HG02678 (cell line): ENCODE data around the gene GAB2.

Experiments used
- ATAC-seq: cut with Tn5 transposase; IDR thresholded peaks from one replicate; pipeline ENCODE4 v1.9.1; 2021; ENCODE audit warnings: mild to moderate bottlenecking, moderate library complexity; ENCODE audit not compliant: unreplicated experiment

The GAB2 gene

DNA sequence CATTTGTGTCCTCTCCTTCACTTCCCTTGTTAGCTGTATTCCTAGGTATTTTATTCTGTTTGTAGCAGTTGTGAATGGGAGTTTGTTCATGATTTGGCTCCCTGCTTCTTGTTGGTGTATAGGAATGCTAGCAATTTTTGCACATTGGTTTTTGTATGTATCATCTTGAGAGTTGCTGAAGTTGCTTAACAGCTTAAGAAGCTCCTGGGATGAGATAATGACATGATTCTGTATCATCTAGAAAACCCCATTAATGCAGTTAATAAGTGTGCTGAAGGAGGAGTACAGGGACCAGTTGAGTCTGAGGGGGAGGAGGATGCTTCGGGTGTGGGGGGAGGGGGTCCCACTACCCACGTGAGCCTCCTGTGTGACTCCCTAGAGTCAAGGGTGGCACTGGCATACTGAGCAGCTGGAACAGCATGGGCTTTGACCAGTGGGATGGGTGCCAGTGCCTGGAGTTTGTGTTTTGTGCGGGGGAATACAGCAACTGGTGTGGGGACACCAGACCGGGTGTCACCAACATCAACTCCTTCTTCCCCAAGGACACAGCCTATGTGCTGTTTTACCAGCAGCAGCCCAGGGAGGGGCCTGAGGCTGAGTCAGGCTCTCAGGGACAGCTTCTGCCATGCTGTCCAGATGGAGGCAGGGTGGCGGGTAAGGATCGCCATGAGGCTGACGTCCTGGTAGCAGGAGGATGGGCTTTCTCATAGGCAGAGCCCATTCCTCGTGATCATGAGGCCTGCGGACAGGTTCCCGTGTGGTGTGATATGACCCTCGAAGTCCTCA lies 204.8 kb downstream of the GAB2 start:
- ATAC-seq: no peak

DNA sequence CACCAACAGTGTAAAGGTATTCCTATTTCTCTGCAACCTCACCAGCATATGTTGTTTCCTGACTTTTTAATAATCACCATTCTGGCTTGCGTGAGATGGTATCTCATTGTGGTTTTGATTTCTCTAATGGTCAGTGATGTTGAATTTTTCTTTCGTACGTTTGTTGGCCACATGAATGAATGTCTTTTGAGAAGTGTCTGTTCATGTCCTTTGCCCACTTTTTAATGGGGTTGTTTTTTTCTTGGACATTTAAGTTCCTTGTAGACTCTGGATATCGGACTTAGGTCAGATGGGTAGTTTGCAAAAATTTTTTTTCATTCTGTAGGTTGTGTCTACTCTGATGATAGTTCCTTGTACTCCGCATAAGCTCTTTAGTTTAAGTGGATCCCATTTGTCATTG lies 206.1 kb downstream of the GAB2 start:
- ATAC-seq: no peak

DNA sequence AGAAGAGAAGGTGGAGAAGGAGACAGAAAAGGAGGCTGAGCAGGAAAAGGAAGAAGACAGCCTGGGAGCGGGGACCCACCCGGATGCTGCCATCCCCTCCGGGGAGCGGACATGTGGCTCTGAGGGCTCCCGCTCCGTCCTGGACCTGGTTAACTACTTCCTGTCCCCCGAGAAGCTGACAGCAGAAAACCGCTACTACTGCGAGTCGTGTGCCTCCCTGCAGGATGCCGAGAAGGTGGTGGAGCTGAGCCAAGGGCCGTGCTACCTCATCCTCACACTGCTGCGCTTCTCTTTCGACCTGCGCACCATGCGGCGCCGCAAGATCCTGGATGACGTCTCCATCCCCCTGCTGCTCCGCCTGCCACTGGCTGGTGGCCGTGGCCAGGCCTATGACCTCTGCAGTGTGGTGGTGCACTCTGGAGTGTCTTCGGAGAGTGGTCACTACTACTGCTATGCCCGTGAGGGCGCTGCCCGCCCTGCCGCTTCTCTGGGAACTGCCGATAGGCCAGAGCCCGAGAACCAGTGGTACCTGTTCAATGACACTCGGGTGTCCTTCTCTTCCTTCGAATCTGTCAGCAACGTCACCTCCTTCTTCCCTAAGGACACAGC lies 207.5 kb downstream of the GAB2 start:
- ATAC-seq: no peak

DNA sequence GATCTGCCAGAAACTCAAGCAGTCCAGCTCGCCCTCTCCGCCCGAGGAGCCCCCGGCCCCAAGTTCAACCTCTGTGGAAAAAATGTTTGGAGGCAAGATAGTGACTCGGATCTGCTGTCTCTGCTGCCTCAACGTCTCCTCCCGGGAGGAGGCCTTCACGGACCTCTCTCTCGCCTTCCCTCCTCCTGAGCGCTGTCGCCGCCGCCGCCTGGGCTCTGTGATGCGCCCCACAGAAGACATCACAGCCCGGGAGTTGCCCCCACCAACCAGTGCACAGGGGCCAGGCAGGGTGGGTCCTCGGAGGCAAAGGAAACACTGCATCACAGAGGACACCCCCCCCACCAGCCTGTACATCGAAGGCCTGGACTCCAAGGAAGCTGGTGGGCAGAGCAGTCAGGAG lies 208.1 kb downstream of the GAB2 start:
- no peak for ATAC-seq

DNA sequence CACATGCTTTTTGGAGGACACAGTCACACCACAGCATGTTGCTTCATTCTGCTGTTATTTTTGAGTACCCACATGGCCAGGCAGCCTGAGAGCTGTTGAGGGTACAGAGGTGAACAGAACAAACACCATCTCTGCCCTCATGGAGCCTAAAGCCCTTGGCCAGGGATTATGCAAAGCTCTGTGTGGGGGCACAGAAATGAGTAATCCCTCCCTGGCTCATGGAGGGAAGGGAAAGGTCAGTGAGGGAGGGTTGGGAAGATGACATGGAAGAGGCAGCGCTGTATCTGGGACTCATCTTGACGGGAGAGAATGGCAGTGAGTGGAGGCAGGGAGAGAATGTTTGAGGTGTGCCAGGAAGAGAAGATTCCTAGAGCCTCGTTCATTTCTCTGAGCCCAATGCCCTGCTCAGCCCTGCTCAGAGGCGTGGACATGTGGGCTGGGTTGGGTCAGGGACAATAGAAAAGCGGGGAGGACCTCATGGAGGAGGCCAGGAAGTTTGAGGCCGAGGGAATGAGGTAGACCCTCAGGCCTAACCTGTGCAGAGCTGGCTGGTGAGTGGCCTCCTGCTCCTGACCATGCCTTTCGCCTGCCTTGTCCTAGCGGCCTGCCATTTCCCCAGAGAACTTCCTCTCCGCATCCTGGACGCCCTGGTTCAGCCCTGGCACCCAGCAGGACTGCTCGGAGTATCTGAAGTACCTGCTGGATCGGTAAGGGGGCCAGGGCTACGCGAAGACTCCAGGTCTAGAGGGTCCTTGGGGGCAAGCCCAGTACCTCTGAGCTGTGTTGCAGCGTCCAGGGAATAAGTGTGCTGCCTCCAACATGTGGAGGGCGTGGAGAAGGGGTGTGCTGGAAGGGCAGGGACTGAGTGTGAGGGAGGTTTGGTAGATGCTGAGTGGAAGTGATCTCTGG lies 209.1 kb downstream of the GAB2 start:
- ATAC-seq: no peak

DNA sequence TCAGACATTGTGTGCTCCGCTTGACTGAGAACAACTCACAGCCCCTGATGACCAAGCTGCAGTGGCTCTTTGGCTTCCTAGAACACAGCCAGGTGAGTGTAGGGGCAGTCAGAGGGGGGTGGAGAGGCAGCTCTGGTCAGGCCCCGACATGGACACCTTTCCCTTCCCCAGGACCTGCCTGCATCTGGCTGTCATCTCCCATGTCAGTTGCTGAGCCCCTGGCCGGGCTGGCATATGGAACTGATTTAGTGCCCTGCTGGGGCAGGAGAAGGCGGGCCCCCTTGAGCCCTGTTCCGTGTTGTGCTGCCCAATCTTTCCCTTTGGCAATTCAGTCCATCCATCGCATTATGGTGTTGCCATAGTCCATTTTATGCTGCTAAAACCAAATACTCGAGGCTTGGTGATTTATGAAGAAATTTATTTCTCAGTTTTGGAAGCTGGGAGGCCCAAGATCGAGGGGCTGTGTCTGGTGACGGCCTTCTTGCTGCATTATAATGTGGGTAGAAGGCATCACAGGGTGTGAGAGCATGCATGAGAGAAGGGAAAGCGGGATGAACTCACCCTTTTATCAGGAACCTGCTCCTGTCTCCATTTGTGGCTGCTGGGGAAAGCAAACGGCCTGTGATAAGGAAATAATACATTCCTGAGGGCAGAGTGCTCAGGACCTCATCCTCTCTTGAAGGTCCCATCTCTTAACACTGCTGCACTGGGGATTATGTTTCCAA lies 209.9 kb downstream of the GAB2 start:
- ATAC-seq: no peak

DNA sequence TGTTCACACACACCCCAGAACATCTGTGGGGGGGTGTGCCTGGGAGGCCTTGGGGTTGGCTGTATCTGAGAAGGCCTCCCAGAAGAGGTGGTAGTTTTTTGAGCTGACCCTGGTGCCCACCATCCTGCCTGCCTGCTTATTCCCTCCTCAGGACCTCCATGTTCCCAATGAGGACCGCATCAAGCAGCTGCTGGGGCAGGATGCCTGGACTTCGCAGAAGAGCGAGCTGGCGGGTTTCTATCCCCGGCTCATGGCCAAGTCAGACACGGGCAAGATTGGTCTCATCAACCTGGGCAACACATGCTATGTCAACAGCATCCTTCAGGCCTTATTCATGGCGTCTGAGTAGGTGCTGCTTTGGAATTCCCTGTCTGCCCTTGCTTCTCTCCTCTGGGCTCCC lies 211.9 kb downstream of the GAB2 start:
- no peak for ATAC-seq

DNA sequence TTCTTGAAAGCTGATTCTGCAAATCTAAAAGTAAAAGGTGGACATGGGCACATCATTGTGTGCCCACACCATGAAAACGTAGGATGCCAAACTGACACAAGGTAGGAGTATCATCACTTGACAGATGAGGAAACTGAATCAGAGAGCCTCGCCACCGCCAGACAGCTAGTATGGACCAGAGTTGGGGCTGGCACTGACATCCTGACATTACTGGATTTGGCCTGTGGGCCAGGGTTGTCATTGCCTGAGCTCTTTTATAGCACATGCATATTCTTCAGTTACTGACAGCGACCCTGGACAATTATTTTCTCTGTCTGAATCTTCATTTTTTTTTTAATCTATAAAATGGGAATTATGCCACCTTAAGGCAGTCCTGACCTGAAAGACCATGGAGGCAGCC lies 212.4 kb downstream of the GAB2 start:
- ATAC-seq: no peak

DNA sequence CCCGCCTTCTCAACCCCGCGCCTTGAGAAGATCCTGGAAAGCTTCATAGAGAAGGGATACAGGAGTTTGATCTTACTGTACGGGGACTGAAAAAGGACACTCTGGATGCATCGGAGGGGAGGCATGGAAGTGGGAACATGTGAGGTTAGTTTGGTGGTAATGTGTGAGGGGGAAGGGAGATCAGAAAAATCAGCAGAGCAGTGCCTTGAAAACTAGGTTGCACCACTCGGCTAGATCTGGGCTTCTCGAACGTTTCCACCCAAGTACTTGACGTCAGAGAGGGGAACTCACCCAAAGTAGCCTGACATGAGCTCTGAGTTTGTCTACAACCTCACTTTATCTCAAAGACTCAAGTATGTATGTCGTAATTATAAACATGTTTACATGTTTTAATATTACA lies 214.4 kb downstream of the GAB2 start:
- ATAC-seq: no peak

DNA sequence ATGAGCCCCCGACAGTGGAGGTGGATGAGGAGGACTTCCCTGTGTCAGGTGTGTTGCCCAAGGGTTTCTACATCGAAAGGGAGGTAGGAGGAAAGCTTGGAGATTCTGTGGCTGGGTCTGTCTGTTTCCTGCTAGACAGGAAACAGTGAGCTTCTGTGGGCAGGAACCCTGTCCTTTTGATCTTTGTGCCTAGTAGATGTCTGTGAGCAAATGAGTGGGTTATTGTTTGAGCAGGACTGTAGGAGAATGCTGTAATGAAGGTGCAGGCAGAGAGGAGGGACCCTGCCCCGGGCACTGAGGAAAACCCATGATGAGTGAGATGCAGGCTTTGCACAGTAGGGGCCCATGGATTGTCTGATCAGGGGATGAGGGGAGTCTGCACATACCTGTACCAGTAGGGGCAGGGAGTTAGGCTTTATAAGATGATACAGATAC lies 214.9 kb downstream of the GAB2 start:
- peak; percentile 53 for ATAC-seq

DNA sequence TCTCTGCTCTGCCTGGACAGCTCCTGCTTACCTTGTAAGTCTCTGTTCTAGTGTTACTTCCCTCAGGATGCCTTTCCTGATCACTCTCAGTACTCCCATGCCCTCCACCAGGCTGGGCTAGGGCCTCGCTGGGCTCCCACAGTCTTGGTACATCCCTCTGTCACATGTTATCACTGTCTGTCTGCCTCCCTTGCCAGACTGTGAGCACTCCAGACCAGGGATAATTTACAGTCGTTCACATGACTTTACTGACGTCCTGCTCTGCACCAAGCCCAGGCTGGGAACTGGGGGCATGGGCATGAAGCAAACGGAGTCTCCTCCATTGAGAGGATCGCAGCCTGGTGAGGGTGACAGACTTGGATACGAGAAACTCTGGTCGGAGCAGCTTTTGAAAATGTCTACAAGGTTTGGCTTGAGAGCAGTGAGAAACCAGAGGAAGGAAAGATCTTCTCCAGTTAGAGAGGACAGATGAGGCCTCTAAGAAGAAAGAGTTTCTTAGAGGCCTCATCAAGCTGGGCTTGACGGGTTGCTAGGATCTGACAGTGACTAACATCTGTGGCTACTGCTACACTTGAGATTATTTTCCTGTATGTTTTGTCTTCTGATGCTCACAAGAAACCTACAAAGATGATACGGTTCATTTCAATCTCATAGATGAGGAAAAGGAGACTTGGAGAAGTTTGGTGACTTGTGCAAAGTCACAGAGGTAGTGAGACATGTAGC lies 216.4 kb downstream of the GAB2 start:
- ATAC-seq: no peak

DNA sequence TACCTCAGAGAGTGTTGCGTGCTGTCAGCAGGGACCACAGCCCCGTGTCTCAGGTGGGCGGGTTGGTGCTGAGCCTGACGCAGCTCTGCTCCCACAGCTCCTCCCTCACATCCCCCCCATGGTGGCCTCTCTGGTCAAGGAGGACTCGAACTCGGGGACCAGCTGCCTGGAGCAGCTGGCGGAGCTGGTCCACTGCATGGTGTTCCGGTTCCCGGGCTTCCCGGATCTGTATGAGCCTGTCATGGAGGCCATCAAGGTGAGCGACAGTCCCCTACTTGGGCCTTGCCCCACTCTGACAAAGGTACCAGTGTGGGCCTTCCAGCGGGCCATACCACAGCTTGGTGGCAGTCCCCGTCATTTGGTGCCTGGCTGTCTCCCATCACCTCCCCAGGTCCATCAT lies 217.1 kb downstream of the GAB2 start:
- ATAC-seq: no peak

DNA sequence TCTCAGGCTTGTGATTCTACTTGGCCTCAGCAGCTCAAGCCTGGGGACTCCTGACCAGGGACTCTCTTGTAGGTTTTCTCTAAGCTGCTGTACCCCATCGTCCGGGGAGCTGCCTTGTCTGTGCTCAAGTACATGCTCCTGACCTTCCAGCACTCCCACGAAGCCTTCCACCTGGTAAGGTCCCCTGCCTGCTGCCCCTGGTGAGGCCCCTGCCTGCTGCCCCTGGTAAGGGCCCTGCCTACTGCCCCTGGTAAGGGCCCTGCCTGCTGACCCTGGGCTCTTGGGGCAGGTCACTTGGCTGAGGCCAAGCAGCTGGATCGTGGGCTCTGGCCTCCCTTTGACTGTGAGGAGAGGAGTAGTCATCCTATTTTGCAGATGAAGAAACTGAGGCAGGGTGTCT lies 217.6 kb downstream of the GAB2 start:
- ATAC-seq: no peak

DNA sequence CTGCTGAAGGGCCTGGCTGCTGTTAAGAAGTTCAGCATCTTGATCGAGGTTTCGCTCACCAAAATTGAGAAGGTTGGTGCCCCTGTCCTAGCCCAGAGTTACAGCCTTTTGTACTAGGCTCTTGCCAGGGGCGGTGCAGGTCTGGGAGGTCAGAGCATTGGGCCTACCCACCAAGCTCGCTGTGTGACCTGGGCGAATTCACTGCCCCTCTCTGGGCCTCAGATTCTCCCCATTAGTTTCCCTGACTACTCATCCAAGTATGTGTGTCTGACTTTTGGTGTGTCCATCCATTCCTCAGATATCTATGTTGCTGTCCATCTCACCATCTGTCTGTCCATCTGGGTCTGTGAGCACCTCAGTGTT lies 218.0 kb downstream of the GAB2 start:
- no peak for ATAC-seq

DNA sequence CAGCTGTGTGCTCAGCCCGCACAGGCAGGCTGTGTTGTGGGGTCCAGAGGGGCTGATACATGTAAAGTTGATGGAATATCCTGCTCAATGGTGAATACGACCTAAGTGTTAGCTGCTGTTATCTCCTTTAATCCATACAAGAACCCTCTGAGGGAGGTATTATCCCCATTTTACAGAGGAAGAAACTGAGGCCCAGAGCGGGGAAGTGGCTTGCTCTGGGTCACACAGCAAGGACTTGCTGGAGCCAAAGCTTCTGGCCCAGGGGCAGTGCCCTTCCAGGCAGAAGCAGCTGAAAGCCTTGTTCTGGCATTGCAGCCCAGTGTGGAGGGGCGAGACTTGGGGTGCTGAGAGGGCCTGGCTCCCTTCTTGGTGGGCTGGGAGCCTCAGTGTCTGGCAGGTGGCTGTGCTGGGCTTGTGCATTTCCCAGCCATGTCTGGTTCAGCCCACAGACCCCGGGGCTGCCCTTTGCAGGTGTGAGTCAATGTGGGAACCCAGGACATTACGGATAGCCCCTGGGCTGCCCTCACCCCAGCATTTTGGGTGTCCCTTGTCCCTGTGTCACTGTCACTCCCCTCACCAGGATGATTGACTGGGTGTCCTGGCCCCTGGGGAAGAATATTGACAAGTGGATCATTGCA lies 218.5 kb downstream of the GAB2 start:
- no peak for ATAC-seq

DNA sequence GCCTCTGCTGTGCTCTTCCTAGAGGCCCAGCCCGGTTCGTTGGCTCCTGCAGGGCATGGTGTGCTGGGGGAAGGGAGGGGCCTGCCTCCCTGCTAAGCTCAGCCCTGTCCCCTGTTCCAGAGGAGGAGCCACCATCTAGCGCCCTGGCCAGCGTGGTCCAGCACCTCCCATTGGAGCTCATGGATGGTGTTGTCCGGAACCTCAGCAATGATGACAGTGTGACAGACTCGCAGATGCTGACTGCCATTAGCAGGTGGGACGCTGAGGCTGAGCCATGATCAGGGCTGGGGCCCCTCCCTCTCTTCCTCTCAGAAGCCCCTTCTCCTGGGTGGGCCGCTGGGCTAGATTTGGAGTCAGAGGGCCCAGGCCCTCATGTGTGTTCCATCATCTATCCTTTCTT lies 219.8 kb downstream of the GAB2 start:
- no peak for ATAC-seq

DNA sequence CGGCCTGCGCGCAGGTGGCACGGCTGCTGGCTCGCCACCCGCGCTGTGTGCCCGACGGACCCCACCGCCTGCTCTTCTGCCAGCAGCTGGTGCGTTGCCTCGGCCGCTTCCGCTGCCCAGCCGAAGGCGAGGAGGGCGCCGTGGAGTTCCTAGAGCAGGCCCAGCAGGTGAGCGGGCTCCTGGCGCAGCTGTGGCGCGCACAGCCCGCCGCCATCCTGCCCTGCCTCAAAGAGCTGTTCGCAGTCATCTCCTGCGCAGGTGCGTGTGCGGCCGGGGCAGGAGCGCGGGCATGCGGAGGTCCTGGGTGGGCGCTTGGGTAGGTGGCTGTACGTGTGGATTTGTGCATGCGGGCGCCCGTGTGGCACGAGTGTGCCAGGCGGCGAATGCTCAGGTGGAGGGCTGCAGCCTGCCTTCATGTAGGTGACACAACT lies 220.9 kb downstream of the GAB2 start:
- no peak for ATAC-seq

DNA sequence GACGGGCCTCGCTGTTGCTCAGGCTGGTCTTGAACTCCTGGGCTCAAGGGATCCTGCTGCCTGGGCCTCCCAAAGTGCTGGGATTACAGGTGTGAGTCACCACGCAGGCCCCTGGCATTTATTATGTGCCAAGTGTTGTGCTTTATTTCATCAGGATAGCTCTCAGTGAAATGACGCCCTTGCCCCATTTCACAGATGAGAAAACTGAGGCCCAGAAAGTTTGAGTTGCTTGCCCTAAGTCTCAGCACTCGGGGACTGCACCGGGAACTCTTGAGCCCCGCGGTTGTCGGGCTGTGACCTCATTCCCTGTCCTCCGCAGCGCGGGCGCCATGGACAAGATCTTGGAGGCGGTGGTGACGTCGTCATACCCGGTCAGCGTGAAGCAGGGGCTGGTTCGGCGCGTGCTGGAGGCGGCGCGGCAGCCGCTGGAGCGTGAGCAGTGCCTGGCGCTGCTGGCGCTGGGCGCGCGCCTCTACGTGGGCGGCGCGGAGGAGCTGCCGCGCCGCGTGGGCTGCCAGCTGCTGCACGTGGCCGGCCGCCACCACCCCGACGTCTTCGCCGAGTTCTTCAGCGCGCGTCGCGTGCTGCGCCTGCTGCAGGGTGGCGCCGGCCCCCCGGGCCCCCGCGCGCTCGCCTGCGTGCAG lies 221.6 kb downstream of the GAB2 start:
- no peak for ATAC-seq

DNA sequence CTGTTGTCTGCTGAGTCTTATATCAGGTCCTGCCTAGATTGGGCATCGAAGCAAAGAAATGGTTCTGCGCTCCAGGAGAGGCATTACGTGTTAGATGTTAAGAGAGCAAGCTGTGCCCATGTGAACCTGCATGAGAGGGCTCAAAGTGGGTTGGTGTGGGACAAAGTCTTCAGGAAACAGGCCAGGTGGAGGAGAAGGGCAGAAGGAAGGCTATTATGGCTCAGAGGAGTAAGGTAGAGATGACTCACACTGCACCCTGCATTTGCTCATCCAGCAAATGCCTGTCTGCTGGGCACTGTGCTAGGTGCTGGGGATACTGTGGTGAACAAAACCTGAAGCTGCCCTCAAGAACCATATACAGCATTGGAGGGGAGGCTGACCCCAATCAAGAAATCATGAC lies 223.1 kb downstream of the GAB2 start:
- no peak for ATAC-seq

DNA sequence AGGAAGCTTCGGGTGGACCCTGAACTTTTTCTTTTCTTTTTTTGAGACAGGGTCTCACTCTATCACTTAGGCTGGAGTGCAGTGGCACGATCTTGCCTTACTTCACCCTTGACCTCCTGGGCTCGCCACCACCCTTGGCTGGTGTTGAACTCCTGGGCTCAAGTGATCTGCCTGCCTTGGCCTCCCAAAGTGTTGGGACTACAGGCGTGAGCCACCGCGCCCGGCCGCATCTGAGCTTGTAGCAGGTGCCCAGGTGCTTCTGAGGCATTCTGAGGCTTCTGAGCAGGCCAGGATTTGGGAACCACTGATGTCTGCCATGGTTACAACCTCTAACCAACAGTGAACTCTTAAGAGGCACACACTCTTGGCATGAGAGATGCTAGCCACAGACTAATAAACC lies 223.8 kb downstream of the GAB2 start:
- no peak for ATAC-seq
